Neural progenitor cell (in vitro differentiated cells): ENCODE measurements around the gene GRB2.

Experiments used
- EZH2 ChIP-seq: fragments of 200-600 bp; sonication (generic); IDR thresholded peaks from 2 replicates; pipeline ENCODE4 v1.6.1; 2017; ENCODE audit warnings: antibody characterized with exemption, mild to moderate bottlenecking, moderate library complexity
- EZH2phosphoT487 ChIP-seq: fragments of 200-600 bp; sonication (generic); IDR thresholded peaks from 2 replicates; pipeline ENCODE4 v1.6.1; 2017; ENCODE audit warnings: antibody characterized with exemption
- TF ChIP-seq, protein P1 (sequence below): fragments of 200-600 bp; sonication (generic); IDR thresholded peaks from 2 replicates; pipeline ENCODE4 v1.5.1; 2017; ENCODE audit warnings: antibody characterized with exemption, mild to moderate bottlenecking

DNA sequence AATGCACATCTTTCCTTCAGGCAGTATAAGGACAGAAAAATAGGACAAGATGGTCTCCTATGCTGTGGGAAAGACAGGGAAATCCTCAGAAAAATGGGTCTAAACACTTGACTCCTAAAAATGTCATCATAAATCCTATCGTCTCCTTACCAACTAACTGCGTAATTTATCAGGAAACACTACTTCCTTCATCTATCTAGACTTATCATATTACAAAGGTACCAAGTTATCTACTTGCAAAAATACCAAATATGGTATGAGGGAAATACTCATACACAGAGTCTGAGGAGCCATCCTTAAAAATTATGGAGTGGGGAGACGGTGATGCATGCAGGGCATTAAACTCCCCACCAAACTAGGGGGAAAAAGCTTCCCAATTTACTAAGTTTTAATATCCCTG lies 44.1 kb downstream of the GRB2 start:
- TF ChIP-seq EZH2 (no peak), EZH2phosphoT487 (no peak)
- TF ChIP-seq, protein P1, sequence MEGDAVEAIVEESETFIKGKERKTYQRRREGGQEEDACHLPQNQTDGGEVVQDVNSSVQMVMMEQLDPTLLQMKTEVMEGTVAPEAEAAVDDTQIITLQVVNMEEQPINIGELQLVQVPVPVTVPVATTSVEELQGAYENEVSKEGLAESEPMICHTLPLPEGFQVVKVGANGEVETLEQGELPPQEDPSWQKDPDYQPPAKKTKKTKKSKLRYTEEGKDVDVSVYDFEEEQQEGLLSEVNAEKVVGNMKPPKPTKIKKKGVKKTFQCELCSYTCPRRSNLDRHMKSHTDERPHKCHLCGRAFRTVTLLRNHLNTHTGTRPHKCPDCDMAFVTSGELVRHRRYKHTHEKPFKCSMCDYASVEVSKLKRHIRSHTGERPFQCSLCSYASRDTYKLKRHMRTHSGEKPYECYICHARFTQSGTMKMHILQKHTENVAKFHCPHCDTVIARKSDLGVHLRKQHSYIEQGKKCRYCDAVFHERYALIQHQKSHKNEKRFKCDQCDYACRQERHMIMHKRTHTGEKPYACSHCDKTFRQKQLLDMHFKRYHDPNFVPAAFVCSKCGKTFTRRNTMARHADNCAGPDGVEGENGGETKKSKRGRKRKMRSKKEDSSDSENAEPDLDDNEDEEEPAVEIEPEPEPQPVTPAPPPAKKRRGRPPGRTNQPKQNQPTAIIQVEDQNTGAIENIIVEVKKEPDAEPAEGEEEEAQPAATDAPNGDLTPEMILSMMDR = no peak
